HEK293 (cell line): Measurements from ENCODE around the gene AATF.

Source experiments
- ATF2 ChIP-seq: fragments of 450-650 bp; formaldehyde crosslinking; IDR thresholded peaks from 2 replicates; pipeline ENCODE4 v1.5.1; 2016; ENCODE audit warnings: missing biosample characterization, missing genetic modification characterization, low read depth
- CTCF ChIP-seq: fragments of 450-650 bp; formaldehyde crosslinking; IDR thresholded peaks from 2 replicates; pipeline ENCODE4 v1.5.1; 2016; ENCODE audit warnings: missing biosample characterization, missing genetic modification characterization
- PBX3 ChIP-seq: sonication (generic); formaldehyde crosslinking; IDR thresholded peaks from 2 replicates; pipeline ENCODE4 v1.8.1; 2022; ENCODE audit warnings: mild to moderate bottlenecking, moderate library complexity, missing genetic modification reagents
- YY1 ChIP-seq: fragments of 450-650 bp; formaldehyde crosslinking; IDR thresholded peaks from 2 replicates; pipeline ENCODE4 v1.5.1; 2018; ENCODE audit warnings: missing biosample characterization, missing genetic modification characterization
- ZBTB44 ChIP-seq: fragments of 450-650 bp; IDR thresholded peaks from 2 replicates; pipeline ENCODE4 v1.5.1; 2018; ENCODE audit warnings: missing biosample characterization, mild to moderate bottlenecking, missing genetic modification characterization
- ZFP3 ChIP-seq: fragments of 450-650 bp; formaldehyde crosslinking; IDR thresholded peaks from 2 replicates; pipeline ENCODE4 v1.5.1; 2016; ENCODE audit warnings: low read depth, missing biosample characterization, missing genetic modification characterization
- ZNF23 ChIP-seq: fragments of 450-650 bp; formaldehyde crosslinking; IDR thresholded peaks from 2 replicates; pipeline ENCODE4 v1.5.1; 2016; ENCODE audit warnings: missing biosample characterization, missing genetic modification characterization, borderline replicate concordance
- ZNF416 ChIP-seq: fragments of 450-650 bp; formaldehyde crosslinking; IDR thresholded peaks from 2 replicates; pipeline ENCODE4 v1.5.1; 2016; ENCODE audit warnings: missing biosample characterization, missing genetic modification characterization
- ZNF654 ChIP-seq: fragments of 450-650 bp; formaldehyde crosslinking; IDR thresholded peaks from 2 replicates; pipeline ENCODE4 v1.5.1; 2016; ENCODE audit warnings: low read depth, missing biosample characterization, missing genetic modification characterization
- ZNF660 ChIP-seq: fragments of 450-650 bp; IDR thresholded peaks from 2 replicates; pipeline ENCODE4 v1.5.1; 2018; ENCODE audit warnings: missing biosample characterization, mild to moderate bottlenecking, missing genetic modification characterization
- ZSCAN23 ChIP-seq: fragments of 450-650 bp; formaldehyde crosslinking; IDR thresholded peaks from 2 replicates; pipeline ENCODE4 v1.5.1; 2016; ENCODE audit warnings: missing biosample characterization, missing genetic modification characterization

GRCh38 chr17:36934144-36934691 is 14.5 kb upstream of the AATF start:
- TF ChIP-seq ZNF660 (tag by site-specific recombination): no peak
- no peak for TF ChIP-seq ATF2
- TF ChIP-seq ZFP3 (tag by site-specific recombination): no peak
- no peak for TF ChIP-seq ZSCAN23
- no peak for TF ChIP-seq YY1 (tag by site-specific recombination)
- TF ChIP-seq CTCF: no peak
- no peak for TF ChIP-seq PBX3
- no peak for TF ChIP-seq ZBTB44
- TF ChIP-seq ZNF23 (tag by site-specific recombination): no peak
- no peak for TF ChIP-seq ZNF654 (tag by site-specific recombination)
- no peak for TF ChIP-seq ZNF416 (tag by site-specific recombination)
